HG03103 (cell line): ENCODE results near the gene KLHDC2.
"Not testable (repeated sequence)": the region's sequence is repeated elsewhere in the genome, so short reads cannot be mapped to it uniquely, and the experiment has no call there.

ENCODE experiments used
- ATAC-seq: cut with Tn5 transposase; IDR thresholded peaks from one replicate; pipeline ENCODE4 v1.9.1; 2021; ENCODE audit warnings: low read depth; ENCODE audit not compliant: unreplicated experiment

The KLHDC2 gene, protein sequence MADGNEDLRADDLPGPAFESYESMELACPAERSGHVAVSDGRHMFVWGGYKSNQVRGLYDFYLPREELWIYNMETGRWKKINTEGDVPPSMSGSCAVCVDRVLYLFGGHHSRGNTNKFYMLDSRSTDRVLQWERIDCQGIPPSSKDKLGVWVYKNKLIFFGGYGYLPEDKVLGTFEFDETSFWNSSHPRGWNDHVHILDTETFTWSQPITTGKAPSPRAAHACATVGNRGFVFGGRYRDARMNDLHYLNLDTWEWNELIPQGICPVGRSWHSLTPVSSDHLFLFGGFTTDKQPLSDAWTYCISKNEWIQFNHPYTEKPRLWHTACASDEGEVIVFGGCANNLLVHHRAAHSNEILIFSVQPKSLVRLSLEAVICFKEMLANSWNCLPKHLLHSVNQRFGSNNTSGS

DNA sequence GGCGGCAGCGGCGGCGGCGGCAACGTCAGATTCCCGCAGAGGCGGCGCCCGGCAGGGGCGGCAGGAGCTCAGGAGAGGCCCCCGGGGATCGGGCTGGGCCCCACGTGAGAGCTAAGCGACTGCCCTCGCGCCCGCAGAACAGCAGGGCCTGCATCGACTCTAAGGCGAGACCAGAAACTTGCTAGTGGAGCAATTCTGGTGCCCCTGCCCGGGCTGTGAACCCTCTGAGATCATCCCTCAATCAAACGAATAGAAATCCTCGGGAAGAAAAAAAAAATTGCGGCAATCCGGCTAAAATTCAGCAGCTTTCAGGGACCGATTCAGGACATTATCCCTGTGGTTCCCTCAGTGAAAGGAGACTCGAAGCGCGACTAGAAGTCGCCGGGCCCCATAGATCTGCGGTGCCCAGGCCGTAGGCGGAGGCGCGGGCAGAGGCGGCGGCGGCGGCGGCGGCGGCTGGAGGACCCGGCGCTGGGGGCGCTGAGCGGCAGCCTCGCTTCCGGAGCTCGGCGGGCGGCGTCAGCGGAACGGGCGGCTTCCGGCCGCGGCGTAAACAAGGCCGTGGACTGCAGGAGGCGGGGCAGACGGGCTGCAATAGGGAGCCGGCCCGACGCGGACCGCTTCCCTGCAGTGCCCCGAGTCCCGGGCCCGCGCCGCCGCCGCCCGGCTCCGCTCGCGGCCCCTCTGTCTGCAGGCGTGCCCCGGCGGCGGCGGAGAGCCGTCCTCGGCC is at the start of gene KLHDC2:
Gene KLHDC2 (plus strand): TSS at position 583 of the 730 bp plus-strand sequence. CDS start 316 bp downstream, outside the sequence.
- ATAC-seq: peak; percentile 83

DNA sequence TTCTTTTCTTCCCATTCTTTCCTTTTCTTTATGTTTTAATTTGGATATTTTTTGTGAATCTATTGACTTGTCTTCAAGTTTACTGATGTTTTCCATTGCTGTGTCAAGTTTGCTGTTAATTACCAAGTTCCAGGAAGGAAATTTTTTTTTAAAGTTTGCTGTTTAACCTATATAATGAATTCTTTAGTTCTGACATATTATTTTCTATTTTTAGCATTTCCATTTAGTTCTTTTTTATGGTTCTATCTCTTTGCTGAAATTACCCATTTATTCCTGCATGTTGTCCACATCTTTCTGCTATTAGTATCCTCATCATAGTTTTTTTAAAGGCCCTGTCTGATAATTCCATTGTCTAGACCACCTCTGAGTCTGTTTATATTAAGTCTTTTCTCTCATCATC is 47.2 kb upstream of the KLHDC2 start:
- ATAC-seq: no peak

DNA sequence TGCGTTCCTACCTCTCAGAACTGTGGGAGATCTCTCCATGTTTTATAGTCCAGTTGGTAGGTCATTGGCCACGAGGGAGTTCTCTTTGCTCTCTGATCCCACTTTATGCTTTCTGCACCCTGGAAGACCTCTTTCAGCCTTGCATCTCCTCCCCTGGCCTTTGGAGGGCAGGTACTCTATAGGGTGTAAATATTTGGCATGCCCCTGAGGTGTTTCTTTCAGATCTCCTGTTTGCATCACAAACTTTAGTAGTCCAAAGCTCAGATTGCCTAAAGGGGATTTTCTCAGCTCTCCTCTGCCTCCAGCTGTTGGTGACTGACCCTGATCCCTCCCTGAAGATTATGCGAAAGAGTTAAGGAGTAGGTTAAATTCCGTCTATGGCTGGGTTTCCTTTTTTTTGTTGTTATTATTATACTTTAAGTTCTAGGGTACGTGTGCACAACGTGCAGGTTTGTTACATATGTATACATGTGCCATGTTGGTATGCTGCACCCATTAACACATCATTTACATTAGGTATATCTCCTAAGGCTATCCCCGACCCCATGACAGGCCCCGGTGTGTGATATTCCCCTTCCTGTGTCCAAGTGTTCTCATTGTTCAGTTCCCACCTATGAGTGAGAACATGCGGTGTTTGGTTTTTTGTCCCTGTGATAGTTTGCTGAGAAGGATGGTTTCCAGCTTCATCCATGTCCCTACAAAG is 46.1 kb upstream of the KLHDC2 start:
- ATAC-seq: not testable (repeated sequence)

DNA sequence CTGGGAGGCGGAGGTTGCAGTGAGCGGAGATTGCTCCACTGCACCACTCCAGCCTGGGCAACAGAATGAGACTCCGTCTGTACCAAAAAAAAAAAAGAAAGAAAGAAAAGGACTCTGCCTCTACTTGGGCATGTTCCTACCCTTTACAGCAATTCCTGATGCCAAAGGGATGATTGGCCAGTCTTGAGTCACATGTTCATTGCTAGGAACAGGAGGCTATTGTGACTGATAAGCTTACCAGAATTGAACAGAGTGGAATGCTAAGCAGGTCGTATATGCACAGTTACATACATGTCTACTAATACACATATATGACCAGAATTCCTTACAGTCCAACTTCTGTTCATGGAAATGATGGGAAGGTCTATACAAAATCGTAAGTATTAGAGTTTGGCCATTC is 40.8 kb upstream of the KLHDC2 start:
- no peak for ATAC-seq

DNA sequence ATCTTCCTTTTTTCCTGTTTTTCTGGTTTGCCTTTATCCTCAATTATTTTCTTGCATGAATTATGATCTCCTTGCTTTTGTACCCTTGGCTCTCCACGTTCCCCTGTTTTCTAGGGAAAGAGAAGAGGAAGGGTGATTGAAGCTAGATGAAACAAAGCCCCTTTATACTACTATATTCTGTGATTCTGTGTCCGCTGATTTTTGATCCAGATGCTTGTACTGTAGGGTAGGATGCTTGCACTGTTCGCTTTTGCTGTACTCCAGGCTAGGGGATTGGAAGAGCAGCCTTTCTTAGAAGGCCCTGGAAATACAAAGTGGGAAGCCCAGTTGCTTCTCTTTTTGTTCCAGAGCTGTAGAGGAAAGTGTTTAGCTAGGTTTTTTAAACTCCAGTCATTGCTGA is 35.1 kb upstream of the KLHDC2 start:
- no peak for ATAC-seq

GRCh38 chr14:49733836-49734235 is 34.1 kb upstream of the KLHDC2 start:
- no peak for ATAC-seq

GRCh38 chr14:49735669-49736068 is 32.3 kb upstream of the KLHDC2 start:
- ATAC-seq: not testable (repeated sequence)

GRCh38 chr14:49745191-49745590 is 22.8 kb upstream of the KLHDC2 start:
- no peak for ATAC-seq

DNA sequence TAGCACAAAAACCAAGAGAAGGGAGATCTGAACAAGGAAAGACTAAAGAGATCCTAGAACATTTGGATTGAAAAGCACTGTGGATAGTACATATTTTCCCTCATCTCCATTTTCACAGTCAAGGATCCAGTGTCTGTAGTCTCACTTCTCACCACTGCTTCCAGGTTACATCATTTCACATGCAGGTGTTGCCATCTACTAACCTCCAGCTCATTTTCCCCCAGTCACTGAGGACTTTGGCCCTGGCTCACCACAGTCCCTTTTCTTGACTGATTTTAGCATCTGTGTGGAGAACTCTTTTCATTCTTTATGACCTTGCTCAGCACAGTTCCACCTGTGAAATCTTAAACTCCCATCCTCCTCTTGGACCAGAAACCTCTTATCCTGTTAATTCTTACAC is 21.5 kb upstream of the KLHDC2 start:
- ATAC-seq: not testable (repeated sequence)

DNA sequence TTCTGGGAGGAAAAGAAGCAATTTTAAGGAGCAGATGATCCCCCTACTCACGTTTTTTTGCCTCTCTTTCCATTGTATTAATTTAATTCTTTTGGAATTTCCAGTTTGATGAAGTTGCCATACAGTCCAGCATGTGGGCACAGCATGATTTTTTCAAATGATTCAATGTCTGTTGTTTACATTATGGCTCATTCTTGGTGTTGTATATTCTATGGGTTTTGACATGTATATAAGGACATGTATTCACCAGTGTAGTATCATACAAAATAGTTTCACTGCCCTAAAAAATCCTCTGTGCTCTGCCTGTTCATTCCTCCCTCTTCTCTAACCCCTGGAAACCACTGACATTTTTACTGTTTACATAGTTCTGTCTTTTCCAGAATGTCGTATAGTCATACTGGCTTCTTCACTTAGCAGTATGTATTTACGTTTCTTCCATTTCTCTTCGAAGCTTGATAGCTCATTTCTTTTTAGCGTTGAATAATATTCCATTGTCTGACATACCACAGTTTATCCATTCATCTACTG is 13.3 kb upstream of the KLHDC2 start:
- no peak for ATAC-seq

DNA sequence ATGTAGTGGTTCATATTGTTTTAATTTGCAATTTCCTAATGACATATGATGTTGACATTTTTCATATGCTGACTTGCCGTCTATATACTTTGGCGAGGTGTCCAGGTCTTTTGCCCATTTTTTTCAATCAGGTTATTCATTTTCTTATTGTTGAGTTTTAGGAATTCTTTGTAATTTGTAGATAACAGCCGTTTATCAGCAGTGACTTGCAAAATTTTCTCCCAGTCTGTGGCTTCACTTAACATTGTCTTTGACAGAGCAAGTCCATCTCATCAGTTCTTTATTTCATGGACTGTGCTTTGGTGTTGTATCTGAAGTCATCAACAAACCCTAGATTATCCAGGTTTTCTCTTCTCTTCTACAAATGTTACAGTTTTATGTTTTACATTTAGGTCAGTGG is 12.6 kb upstream of the KLHDC2 start:
- ATAC-seq: no peak

DNA sequence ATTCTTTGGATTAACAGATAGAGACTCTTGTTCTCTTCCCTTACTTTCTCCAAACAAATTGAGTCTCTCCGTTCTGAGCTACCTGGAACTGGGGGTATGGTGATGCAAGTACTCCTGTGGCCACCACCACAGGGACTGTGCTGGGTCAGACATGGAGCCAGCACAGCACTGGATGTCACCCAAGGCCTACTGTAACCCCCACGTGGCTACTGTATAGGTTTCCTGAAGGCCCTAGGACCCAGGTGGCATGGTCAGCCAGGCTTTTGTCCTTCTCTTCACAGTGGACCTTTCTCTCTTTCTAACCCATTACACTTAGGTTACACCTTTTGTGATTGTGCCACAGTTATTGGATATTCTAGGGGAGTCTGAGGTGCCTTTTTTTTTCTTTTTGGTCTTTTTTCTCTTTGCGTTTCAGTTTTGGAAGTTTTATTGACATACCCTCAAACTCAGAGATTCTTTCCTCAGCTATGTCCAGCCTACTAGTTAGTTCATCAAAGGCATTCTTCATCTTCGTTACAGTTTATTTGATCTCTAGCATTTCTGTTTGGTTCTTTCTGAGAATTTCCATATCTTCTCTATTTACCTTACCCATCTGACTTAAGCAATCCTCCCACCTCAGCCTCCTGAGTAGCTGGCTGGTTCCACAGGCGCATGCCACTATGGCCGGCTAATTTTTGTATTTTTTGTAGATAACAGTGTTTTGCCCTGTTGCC is 6.0 kb upstream of the KLHDC2 start:
- no peak for ATAC-seq

DNA sequence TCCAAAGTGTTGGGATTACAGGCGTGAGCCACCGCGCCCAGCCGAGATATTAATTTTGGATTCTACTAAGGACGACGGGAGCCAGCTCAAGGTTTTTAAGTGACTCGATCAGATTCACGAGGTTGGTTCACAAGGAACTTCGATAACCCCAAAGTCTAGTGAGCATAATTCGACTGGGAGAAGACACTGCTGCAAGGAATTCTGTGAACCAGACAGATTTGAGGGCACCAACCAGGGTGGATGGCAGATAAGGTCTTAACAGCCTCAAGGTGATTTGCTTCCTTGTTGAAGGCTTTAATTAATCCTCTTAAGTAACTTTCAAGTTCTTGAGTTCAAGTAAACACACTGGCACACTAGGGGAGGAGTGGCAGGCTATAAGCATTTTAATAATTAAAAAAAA is 1.1 kb upstream of the KLHDC2 start:
- no peak for ATAC-seq

DNA sequence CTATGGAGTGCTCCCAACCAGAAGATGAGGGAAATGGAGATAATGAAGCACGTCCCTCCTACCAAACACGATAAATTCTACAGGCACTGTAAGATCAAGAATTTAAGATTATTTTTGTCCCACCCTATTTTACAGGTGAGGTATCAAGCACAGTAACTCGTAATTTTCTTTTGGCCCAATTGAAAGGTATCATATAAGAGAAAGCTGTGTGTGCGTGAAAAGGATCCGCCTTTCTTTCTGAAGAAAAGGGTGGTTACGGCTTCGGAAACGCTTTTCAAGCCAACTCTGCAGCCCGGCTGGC is 733 bp upstream of the KLHDC2 start:
- ATAC-seq: no peak

DNA sequence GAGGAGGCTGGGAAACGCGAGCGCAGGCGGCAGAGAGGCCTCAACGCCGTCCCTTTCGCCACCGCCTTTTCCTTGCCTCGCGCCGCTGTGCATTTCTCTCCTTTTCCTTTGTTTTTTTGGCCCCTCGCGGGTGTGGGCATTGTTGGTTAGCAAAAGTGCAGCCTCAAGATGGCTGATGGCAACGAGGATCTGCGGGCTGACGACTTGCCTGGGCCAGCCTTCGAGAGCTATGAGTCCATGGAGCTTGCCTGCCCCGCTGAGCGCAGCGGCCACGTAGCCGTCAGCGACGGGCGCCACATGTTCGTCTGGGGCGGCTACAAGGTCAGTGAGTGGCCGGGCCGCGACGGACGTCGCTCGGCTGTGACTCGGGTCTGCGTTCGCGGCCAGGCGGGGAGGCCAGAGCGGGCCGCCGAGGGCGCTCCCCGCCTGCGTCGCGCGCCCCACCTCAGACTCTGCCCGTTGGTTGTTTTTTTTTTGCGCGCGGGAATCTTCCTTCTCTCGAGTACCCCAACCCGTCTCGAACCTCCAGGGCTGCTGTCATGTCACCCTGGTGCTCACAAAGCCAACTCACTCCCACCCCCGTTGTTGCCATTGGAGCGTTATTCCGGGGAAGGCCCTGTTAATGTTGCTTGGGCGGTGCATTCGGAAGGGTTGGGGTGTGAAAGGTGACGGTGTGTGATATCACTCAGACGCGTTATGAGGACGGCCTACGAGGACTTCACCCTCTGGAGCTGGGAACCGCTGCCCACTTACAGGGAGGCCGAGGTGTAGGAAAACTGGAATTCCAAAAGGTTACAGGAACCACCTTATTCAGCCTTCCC is 558 bp downstream of the KLHDC2 start:
- ATAC-seq: peak; percentile 25

- no peak for ATAC-seq
Observed at GRCh38 chr14:49769171-49769570, 1.2 kb downstream of the KLHDC2 start.

GRCh38 chr14:49769581-49770211 is 1.7 kb downstream of the KLHDC2 start:
- no peak for ATAC-seq

DNA sequence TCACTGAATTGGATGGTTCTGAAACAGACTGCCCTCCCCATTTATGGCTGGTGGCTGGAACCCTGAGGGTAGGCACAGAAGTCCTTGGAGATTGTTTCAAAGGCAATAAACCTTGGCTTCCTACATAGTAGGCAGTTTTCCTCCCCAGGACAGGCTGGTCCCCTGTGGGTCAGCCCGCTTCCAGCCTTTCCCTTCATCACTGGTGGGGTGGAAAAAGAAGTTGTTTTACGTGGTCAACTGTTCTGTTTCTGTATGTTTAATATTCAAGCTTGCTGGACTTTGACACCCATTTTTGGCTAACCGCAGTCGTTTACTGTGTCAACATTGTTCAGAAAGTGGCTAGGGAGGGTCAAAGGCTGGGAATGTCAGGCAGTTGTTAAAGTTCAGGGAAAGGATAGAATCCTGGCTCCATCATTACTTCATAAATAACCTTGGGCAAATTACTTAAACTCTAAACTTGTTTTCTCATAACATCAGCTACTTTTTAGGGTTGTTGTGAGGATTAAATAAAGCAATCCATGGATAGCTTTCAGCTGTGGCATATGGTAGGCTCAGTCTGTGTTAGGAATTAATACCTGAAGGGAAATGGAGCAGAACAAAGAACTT is 2.4 kb downstream of the KLHDC2 start:
- ATAC-seq: no peak

DNA sequence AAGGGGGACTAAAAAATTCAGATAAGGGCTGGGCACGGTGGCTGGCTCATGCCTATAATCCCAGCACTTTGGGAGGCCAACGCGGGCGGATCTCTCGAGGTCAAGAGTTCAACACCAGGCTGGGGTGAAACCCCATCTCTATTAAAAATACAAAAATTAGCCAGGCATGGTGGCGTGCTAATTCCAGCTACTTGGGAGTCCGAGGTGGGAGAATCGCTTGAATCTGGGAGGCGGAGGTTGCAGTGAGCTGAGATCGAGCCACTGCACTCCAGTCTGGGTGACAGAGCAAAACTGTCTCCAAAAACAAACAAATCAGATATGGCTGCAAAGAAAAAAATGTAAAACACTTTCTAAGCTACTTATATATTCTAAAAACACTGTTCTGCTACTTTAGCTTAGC is 3.7 kb downstream of the KLHDC2 start:
- not testable (repeated sequence) for ATAC-seq
